K562 (cell line): ENCODE data around the gene BCAS1. TPM values are rescaled to one million over a fixed set of nuclear protein-coding genes. Genes with fewer than 3 reads are reported as not detected.

ENCODE experiments used
- ATAC-seq: fragments of 200-7000 bp; cut with Tn5 transposase; 3 replicates; pipeline ENCODE4 v1.9.1; 2020; ENCODE audit warnings: moderate library complexity
- BruUV-seq: library from RNA; stranded (reverse); fragments of 400-500 nt; replicated peaks from 2 replicates; lab custom pipeline; 2021; lab: Mats Ljungman, UMichigan
- CTCF ChIA-PET: fragments of 300-600 bp; formaldehyde crosslinking; extraction: SDS; loops from one replicate; lab custom pipeline; 2021; ENCODE audit warnings: low intra/inter-chr PET ratio; lab: Yijun Ruan, JAX
- POLR2A ChIA-PET: fragments of 300-600, 350-650 bp; sonication (Branson Sonifier 250); formaldehyde crosslinking; extraction: SDS; loops from one replicate; lab custom pipeline; 2021; ENCODE audit warnings: antibody characterized with exemption, inconsistent platforms; lab: Yijun Ruan, JAX
- DNase-seq, 4 experiments: peaks; one replicate each; pipeline versions ENCODE4 v3.0.0 to v3.0.0-alpha.2; 2011 to 2018; ENCODE audit warnings: low spot score in 3 of 4, mixed read lengths in 3 of 4; ENCODE audit errors: extremely low read depth in 1 of 4
- FAIRE-seq: peaks from 2 replicates; lab custom pipeline; 2011; peaks lifted over from hg19 to GRCh38; lab: Jason Lieb, UNC
- H2AFZ ChIP-seq: 2 replicates; pipeline ENCODE4 v1.6.0; 2011; ENCODE audit warnings: low read depth, low read length, control low read depth, inconsistent platforms
- H3K27ac ChIP-seq: fragments of 200-600 bp; 3 replicates; pipeline ENCODE4 v1.8.0; 2011; ENCODE audit warnings: low read depth, mild to moderate bottlenecking, control low read depth, inconsistent platforms, low read length, moderate library complexity, mixed read lengths; ENCODE audit errors: extremely low read depth
- H3K27me3 ChIP-seq, 2 experiments: fragments of 300-600 bp in 1 of 2; 2 replicates in 1 of 2; 3 replicates in 1 of 2; pipeline versions ENCODE4 v1.6.0 to v1.8.0; 2011; ENCODE audit warnings: inconsistent platforms in 2 of 2, low read length in 2 of 2, mild to moderate bottlenecking in 1 of 2, mixed read lengths in 1 of 2, moderate library complexity in 1 of 2; ENCODE audit not compliant: control insufficient read depth in 2 of 2, insufficient read depth in 2 of 2
- H3K36me3 ChIP-seq: fragments of 300-600 bp; 3 replicates; pipeline ENCODE4 v1.8.0; 2011; ENCODE audit warnings: mild to moderate bottlenecking, low read length, inconsistent platforms; ENCODE audit not compliant: control insufficient read depth, insufficient read depth
- H3K4me1 ChIP-seq, 2 experiments: fragments of 200-600 bp in 1 of 2; replicated peaks in 1 of 2; 2 replicates in 1 of 2; 3 replicates in 1 of 2; pipeline versions ENCODE4 v1.5.1 to v1.8.0; 2011; ENCODE audit warnings: inconsistent platforms in 2 of 2, low read length in 2 of 2, mild to moderate bottlenecking in 1 of 2, mixed read lengths in 1 of 2, moderate library complexity in 1 of 2; ENCODE audit not compliant: control insufficient read depth in 2 of 2, insufficient read depth in 2 of 2
- H3K4me2 ChIP-seq: 2 replicates; pipeline ENCODE4 v1.6.1; 2011; ENCODE audit warnings: low read length, control low read depth, inconsistent platforms, mixed read lengths; ENCODE audit not compliant: insufficient read depth
- H3K4me3 ChIP-seq: fragments of 200-600 bp; sonication (generic), shearing (Covaris generic); 2 replicates; pipeline ENCODE4 v1.5.1; 2016; ENCODE audit warnings: control low read depth, inconsistent platforms
- H3K79me2 ChIP-seq: fragments of 200-600 bp; 3 replicates; pipeline ENCODE4 v1.8.0; 2011; ENCODE audit warnings: low read length, inconsistent platforms; ENCODE audit not compliant: control insufficient read depth, insufficient read depth
- H3K9ac ChIP-seq, 2 experiments: 2 replicates each; pipeline versions ENCODE4 v1.6.0 to v1.6.1; 2011; ENCODE audit warnings: low read depth in 2 of 2, low read length in 2 of 2, control low read depth in 1 of 2, inconsistent platforms in 1 of 2, mild to moderate bottlenecking in 1 of 2, mixed read lengths in 1 of 2; ENCODE audit not compliant: insufficient read depth in 1 of 2
- H3K9me1 ChIP-seq: one replicate; pipeline ENCODE4 v1.6.0; 2011; ENCODE audit warnings: inconsistent platforms, mild to moderate bottlenecking, low read length, moderate library complexity; ENCODE audit not compliant: control insufficient read depth, insufficient read depth
- H3K9me3 ChIP-seq: replicated peaks from 2 replicates; pipeline ENCODE4 v1.5.1; 2011; ENCODE audit warnings: low read depth, low read length, inconsistent platforms; ENCODE audit not compliant: control insufficient read depth, insufficient read depth
- H4K20me1 ChIP-seq: replicated peaks from 2 replicates; pipeline ENCODE4 v1.6.1; 2011; ENCODE audit warnings: low read length, inconsistent platforms, mixed read lengths; ENCODE audit not compliant: control insufficient read depth, insufficient read depth
- CXXC5 ChIP-seq: fragments of 250-450 bp; sonication (Bioruptor Pico); IDR thresholded peaks from 2 replicates; pipeline ENCODE4 v1.8.0; 2022; ENCODE audit warnings: inconsistent platforms, mild to moderate bottlenecking, moderate library complexity
- EWSR1 ChIP-seq: fragments of 450-650 bp; IDR thresholded peaks from 2 replicates; pipeline ENCODE4 v1.6.1; 2018; ENCODE audit warnings: borderline replicate concordance, mild to moderate bottlenecking, low read depth, moderate library complexity; ENCODE audit not compliant: partially characterized antibody
- MECOM ChIP-seq: fragments of 250-450 bp; sonication (Bioruptor Pico); IDR thresholded peaks from 2 replicates; pipeline ENCODE4 v1.8.0; 2022; ENCODE audit warnings: inconsistent platforms
- MLX ChIP-seq, 2 experiments: fragments of 450-650 bp in 1 of 2; sonication (generic) in 1 of 2; formaldehyde crosslinking; conservative IDR thresholded peaks; 2 replicates each; pipeline versions ENCODE4 v1.4.0 to v1.8.1; 2020 to 2022; ENCODE audit warnings: mild to moderate bottlenecking in 1 of 2, missing genetic modification reagents in 1 of 2
- RAD51 ChIP-seq: fragments of 450-650 bp; IDR thresholded peaks from 2 replicates; pipeline ENCODE4 v1.7.1; 2016; ENCODE audit warnings: low read depth, mild to moderate bottlenecking, borderline replicate concordance
- ZNF512 ChIP-seq: IDR thresholded peaks from 2 replicates; pipeline ENCODE4 v1.6.1; 2016; ENCODE audit warnings: missing genetic modification characterization, missing compliant biosample characterization
- ZNF766 ChIP-seq: fragments of 200-800 bp; sonication (Bioruptor generic); conservative IDR thresholded peaks from 2 replicates; pipeline ENCODE4 v1.6.1; 2016; ENCODE audit warnings: missing genetic modification characterization, missing compliant biosample characterization
- WGBS: fragments of 100-300 bp; shearing (Covaris generic); methylation state at CpG from one replicate; pipeline ENCODE4 v1.1.6; 2016; ENCODE audit warnings: low coverage, mixed read lengths; ENCODE audit not compliant: insufficient coverage; ENCODE audit errors: missing lambda C conversion rate; 5-methylcytosine and 5-hydroxymethylcytosine counted together
- in situ Hi-C: fragments of 300-500 bp; cut with MboI; formaldehyde crosslinking; loops from 4 replicates; pipeline ENCODE4 v1.15.0; 2018; ENCODE audit warnings: inconsistent platforms, mixed read lengths
- intact Hi-C: fragments of 100-400 bp; cut with micrococcal nuclease; formaldehyde crosslinking; loops from 2 replicates; pipeline ENCODE4 v1.14.2; 2022
- polyA plus RNA-seq, 8 experiments: library from polyadenylated mRNA; depleted of rRNA in 4 of 8; stranded (reverse) in 5 of 8; unstranded in 3 of 8; fragments of >200 nt; fragmentation: Nextera tagmentation in 2 of 8; fragmentation: Illumina TruSeq in 1 of 8; extraction: Ambion mirVana in 2 of 8; extraction: Trizol in 1 of 8; gene quantifications; 2 replicates each; pipeline versions ENCODE4 v1.2.1 to v1.2.3, GENCODE V29; 2011 to 2014; ENCODE audit warnings: inconsistent platforms in 1 of 8, missing spikeins in 1 of 8
- total RNA-seq, 7 experiments: library from RNA; depleted of rRNA in 6 of 7; stranded (reverse); fragments of >200 nt in 6 of 7; fragmentation: Illumina TruSeq in 2 of 7; extraction: Trizol in 2 of 7; gene quantifications; 2 replicates each; pipeline versions ENCODE4 v1.2.1 to v1.2.3, GENCODE V29; 2011 to 2021; ENCODE audit warnings: low replicate concordance in 1 of 7
- TF ChIP-seq, protein P1 (sequence below), 2 experiments: fragments of 450-650 bp; conservative IDR thresholded peaks; 2 replicates each; pipeline ENCODE4 v1.6.1; 2017; ENCODE audit warnings: mild to moderate bottlenecking in 2 of 2, moderate library complexity in 2 of 2
- TF ChIP-seq, protein P2 (sequence below), 2 experiments: IDR thresholded peaks; 2 replicates each; pipeline ENCODE4 v1.6.1; 2011; ENCODE audit warnings: borderline replicate concordance in 1 of 2, control low read depth in 1 of 2, low read depth in 1 of 2, low read length in 1 of 2, mild to moderate bottlenecking in 1 of 2, mixed read lengths in 1 of 2, moderate library complexity in 1 of 2; ENCODE audit not compliant: insufficient read depth in 1 of 2, insufficient read length in 1 of 2, poor library complexity in 1 of 2, severe bottlenecking in 1 of 2; ENCODE audit errors: extremely low read depth in 1 of 2
- TF ChIP-seq, protein P3 (sequence below): fragments of 450-650 bp; IDR thresholded peaks from 2 replicates; pipeline ENCODE4 v1.6.1; 2017; ENCODE audit warnings: mild to moderate bottlenecking, moderate library complexity

Gene BCAS1
- total and polyA plus RNA-seq, 9 of the 15 experiments (the other 6 are each of a cell fraction or from before 2014, with no cell fraction given), result 0.18 to 2.3 (median 0.93) TPM

DNA sequence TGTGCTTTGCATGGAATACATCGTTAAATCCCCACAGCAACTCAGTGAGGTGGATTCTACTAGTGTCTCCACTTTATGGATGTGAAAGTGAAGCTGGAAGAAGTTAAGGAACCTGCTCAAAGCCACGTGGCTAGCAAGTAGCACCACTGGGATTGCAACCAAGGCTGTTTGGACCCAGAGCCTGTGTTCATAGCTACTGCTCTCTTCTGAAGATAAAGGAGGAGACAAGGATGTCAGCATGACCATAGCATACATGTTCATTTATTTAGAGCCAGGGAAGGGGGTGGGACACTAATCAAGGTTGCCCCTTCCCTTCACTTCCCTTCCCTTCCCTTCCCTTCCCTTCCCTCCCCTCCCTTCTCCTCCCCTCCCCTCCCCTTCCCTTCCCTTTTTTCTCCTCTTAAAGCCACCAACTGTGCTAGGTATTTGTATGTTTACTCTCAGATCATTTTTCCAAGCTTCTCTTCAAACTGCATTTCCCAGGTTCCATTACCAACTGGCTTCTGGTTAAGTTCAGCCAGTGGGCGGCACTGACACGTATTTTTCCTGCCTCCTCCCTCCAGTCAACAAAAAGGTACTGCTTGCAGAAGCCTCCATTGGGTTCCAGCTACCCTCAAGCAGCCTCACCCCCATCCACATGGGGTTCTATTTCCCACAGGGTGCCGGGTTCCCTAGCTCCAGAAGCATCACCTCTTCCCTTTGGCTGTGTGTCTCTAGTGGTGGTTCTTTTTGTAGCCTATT, 134.9 kb downstream of the BCAS1 start:
- ATAC-seq (peak; percentile 56), FAIRE-seq (no peak), DNase-seq (peak; percentile 30 to 61 (median 32))
- Histone ChIP-seq H3K9me3 (no peaks in the 10 kb centered on the region), H3K79me2 (no peaks in the 10 kb centered on the region), H3K9me1 (no peaks in the 10 kb centered on the region), H3K4me1 (peaks cover 0 to 54% of the 10 kb centered on the region in 2 experiments; a peak in 4 of 5 replicates), H3K9ac (peak overlapping the region in 1 of 2 experiments; percentile 58; a peak in 2 of 4 replicates), H3K4me2 (peak overlapping the region; percentile 51), H3K4me3 (no peak overlapping the region), H3K36me3 (no peaks in the 10 kb centered on the region; the same call in 2 of the 3 replicates), H2AFZ (peak overlapping the region; percentile 82), H3K27me3 (no peaks in the 10 kb centered on the region), H4K20me1 (no peaks in the 10 kb centered on the region), H3K27ac (peak overlapping the region; percentile 89)
- ChIA-PET POLR2A (interaction anchor here (0.8 to 1.6 kb wide), 9 partner anchors 16 to 356 kb away, joined by 3 to 6 read pairs (median 3); no protein-coding TSS in a partner anchor), CTCF (interaction anchor here (0.5 to 0.9 kb wide), 2 partner anchors 33 to 357 kb away, joined by 3 to 8 read pairs; no protein-coding TSS in a partner anchor)
- in situ Hi-C loops (no loop called here), intact Hi-C loops (loop anchor here (1.0 to 5.0 kb wide), 3 partner anchors 18 to 343 kb away; partner anchors contain the start of gene ZNF217)
- BruUV-seq, result no TSS peak
- 25% methylated on average over 5 of the region's 5 CpGs for WGBS
- TF ChIP-seq RAD51, result 0 out of 2 replicates have a peak, but pooled peaks have one; percentile 25
- TF ChIP-seq MECOM (CRISPR knock-in tag), result 0 out of 2 replicates have a peak, but pooled peaks have one; percentile 44
- peak; percentile 21 for TF ChIP-seq EWSR1
- TF ChIP-seq, protein P1, sequence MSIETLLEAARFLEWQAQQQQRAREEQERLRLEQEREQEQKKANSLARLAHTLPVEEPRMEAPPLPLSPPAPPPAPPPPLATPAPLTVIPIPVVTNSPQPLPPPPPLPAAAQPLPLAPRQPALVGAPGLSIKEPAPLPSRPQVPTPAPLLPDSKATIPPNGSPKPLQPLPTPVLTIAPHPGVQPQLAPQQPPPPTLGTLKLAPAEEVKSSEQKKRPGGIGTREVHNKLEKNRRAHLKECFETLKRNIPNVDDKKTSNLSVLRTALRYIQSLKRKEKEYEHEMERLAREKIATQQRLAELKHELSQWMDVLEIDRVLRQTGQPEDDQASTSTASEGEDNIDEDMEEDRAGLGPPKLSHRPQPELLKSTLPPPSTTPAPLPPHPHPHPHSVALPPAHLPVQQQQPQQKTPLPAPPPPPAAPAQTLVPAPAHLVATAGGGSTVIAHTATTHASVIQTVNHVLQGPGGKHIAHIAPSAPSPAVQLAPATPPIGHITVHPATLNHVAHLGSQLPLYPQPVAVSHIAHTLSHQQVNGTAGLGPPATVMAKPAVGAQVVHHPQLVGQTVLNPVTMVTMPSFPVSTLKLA (conservative IDR thresholded peaks at IDR 0.05), result peak in 1 of 2 experiments; percentile 37; a peak in 1 of 4 replicates
- peak; percentile 28; the same call in 1 of the 2 replicates for TF ChIP-seq CXXC5
- TF ChIP-seq, protein P2, sequence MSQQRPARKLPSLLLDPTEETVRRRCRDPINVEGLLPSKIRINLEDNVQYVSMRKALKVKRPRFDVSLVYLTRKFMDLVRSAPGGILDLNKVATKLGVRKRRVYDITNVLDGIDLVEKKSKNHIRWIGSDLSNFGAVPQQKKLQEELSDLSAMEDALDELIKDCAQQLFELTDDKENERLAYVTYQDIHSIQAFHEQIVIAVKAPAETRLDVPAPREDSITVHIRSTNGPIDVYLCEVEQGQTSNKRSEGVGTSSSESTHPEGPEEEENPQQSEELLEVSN (IDR thresholded peaks at IDR 0.05; ENCODE audit: borderline replicate concordance in 1 of 2, extremely low read depth in 1 of 2, insufficient read depth in 1 of 2, insufficient read length in 1 of 2, low read depth in 1 of 2, low read length in 1 of 2, poor library complexity in 1 of 2, severe bottlenecking in 1 of 2), result peak in 1 of 2 experiments; percentile 46
- no peak for TF ChIP-seq MLX (CRISPR knock-in tag; conservative IDR thresholded peaks at IDR 0.05)
- TF ChIP-seq, protein P3, sequence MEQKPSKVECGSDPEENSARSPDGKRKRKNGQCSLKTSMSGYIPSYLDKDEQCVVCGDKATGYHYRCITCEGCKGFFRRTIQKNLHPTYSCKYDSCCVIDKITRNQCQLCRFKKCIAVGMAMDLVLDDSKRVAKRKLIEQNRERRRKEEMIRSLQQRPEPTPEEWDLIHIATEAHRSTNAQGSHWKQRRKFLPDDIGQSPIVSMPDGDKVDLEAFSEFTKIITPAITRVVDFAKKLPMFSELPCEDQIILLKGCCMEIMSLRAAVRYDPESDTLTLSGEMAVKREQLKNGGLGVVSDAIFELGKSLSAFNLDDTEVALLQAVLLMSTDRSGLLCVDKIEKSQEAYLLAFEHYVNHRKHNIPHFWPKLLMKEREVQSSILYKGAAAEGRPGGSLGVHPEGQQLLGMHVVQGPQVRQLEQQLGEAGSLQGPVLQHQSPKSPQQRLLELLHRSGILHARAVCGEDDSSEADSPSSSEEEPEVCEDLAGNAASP, result no peak
- 0 out of 2 replicates have a peak, but pooled peaks have one; percentile 35 for TF ChIP-seq ZNF766 (CRISPR knock-in tag)
- TF ChIP-seq ZNF512, result no peak
